CD14-positive monocyte (primary cell): ENCODE data around the gene ERMN. TPM values are rescaled to one million over a fixed set of nuclear protein-coding genes. Genes with fewer than 3 reads are reported as not detected.

Experiments
- DNase-seq, 3 donors: peaks; one replicate each; pipeline ENCODE4 v3.0.0-alpha.2; 2011 to 2022
- H2AFZ ChIP-seq: 2 replicates; pipeline ENCODE4 v1.6.0; 2012; ENCODE audit warnings: mild to moderate bottlenecking, low read depth, low read length, inconsistent platforms; ENCODE audit not compliant: insufficient read depth, poor library complexity, severe bottlenecking
- H3K27ac ChIP-seq, 2 donors: 1 replicate in 1 of 2; 2 replicates in 1 of 2; pipeline ENCODE4 v1.5.1; 2012 to 2013; ENCODE audit warnings: low read length in 2 of 2, control low read depth in 1 of 2, inconsistent platforms in 1 of 2, low read depth in 1 of 2, mild to moderate bottlenecking in 1 of 2
- H3K27me3 ChIP-seq, 2 donors: one replicate each; pipeline versions ENCODE4 v1.6.0 to v1.6.1; 2011 to 2013; ENCODE audit warnings: low read length in 2 of 2; ENCODE audit not compliant: control insufficient read depth in 2 of 2, insufficient read depth in 2 of 2
- H3K36me3 ChIP-seq, 2 donors: replicated peaks in 1 of 2; 1 replicate in 1 of 2; 2 replicates in 1 of 2; pipeline versions ENCODE4 v1.5.1 to v1.6.1; 2012 to 2013; ENCODE audit warnings: low read length in 2 of 2, control low read depth in 1 of 2, inconsistent platforms in 1 of 2, mild to moderate bottlenecking in 1 of 2; ENCODE audit not compliant: insufficient read depth in 2 of 2, control insufficient read depth in 1 of 2
- H3K4me1 ChIP-seq, 2 donors: 1 replicate in 1 of 2; 2 replicates in 1 of 2; pipeline versions ENCODE4 v1.5.1 to v1.6.1; 2012 to 2013; ENCODE audit warnings: low read length in 2 of 2, control low read depth in 1 of 2, inconsistent platforms in 1 of 2, mild to moderate bottlenecking in 1 of 2, moderate library complexity in 1 of 2; ENCODE audit not compliant: insufficient read depth in 2 of 2, control insufficient read depth in 1 of 2
- H3K4me2 ChIP-seq: replicated peaks from 2 replicates; pipeline ENCODE3; 2012; ENCODE audit warnings: low read length, moderate library complexity, mild to moderate bottlenecking; ENCODE audit not compliant: poor library complexity, severe bottlenecking; ENCODE audit errors: extremely low read depth
- H3K4me3 ChIP-seq, 3 experiments: fragments of 200-600 bp in 1 of 3; sonication (generic) in 1 of 3; replicated peaks in 1 of 3; 1 replicate in 2 of 3; 2 replicates in 1 of 3; pipeline ENCODE4 v1.5.1; 2011 to 2013; ENCODE audit warnings: low read length in 3 of 3, mild to moderate bottlenecking in 3 of 3, control low read depth in 2 of 3, low read depth in 2 of 3, inconsistent platforms in 1 of 3, moderate library complexity in 1 of 3
- H3K79me2 ChIP-seq: 2 replicates; pipeline ENCODE4 v1.6.0; 2012; ENCODE audit warnings: mild to moderate bottlenecking, control low read depth, inconsistent platforms, low read length, moderate library complexity; ENCODE audit not compliant: insufficient read depth
- H3K9ac ChIP-seq: 2 replicates; pipeline ENCODE4 v1.6.0; 2017; ENCODE audit warnings: low read length, mild to moderate bottlenecking; ENCODE audit not compliant: insufficient read depth, poor library complexity, severe bottlenecking
- H3K9me3 ChIP-seq, 2 donors: replicated peaks in 1 of 2; 1 replicate in 1 of 2; 2 replicates in 1 of 2; pipeline versions ENCODE4 v1.5.1 to v1.6.1; 2012 to 2013; ENCODE audit warnings: low read length in 2 of 2, control low read depth in 1 of 2; ENCODE audit not compliant: control insufficient read depth in 1 of 2, insufficient read depth in 1 of 2
- H4K20me1 ChIP-seq: 2 replicates; pipeline ENCODE4 v1.6.0; 2012; ENCODE audit warnings: mild to moderate bottlenecking, low read length, control low read depth, moderate library complexity; ENCODE audit not compliant: insufficient read depth
- H3K27ac Mint-ChIP-seq, 7 donors: one replicate each; pipeline ENCODE4 v1.8.0; 2020; ENCODE audit warnings: mild to moderate bottlenecking in 7 of 7, mixed read lengths in 7 of 7, moderate library complexity in 6 of 7, inconsistent platforms in 2 of 7
- H3K27me3 Mint-ChIP-seq, 3 donors: one replicate each; pipeline ENCODE4 v1.8.0; 2021 to 2022; ENCODE audit warnings: low read depth in 3 of 3, mild to moderate bottlenecking in 3 of 3, mixed read lengths in 3 of 3, moderate library complexity in 3 of 3, inconsistent platforms in 1 of 3
- H3K36me3 Mint-ChIP-seq, 2 donors: one replicate each; pipeline ENCODE4 v1.8.0; 2020; ENCODE audit warnings: mixed read lengths in 2 of 2, inconsistent platforms in 1 of 2, mild to moderate bottlenecking in 1 of 2
- H3K4me1 Mint-ChIP-seq: one replicate; pipeline ENCODE4 v1.8.0; 2020; ENCODE audit warnings: mild to moderate bottlenecking, mixed read lengths
- H3K4me3 Mint-ChIP-seq, 2 donors: one replicate each; pipeline ENCODE4 v1.8.0; 2020; ENCODE audit warnings: mild to moderate bottlenecking in 2 of 2, mixed read lengths in 2 of 2, moderate library complexity in 1 of 2
- H3K9me3 Mint-ChIP-seq, 7 donors: one replicate each; pipeline ENCODE4 v1.8.0; 2020 to 2022; ENCODE audit warnings: mixed read lengths in 7 of 7, mild to moderate bottlenecking in 6 of 7, moderate library complexity in 6 of 7, inconsistent platforms in 2 of 7
- WGBS: methylation state at CpG from one replicate; pipeline ENCODE4 v1.1.5; 2013; ENCODE audit warnings: missing lambda C conversion rate; ENCODE audit not compliant: insufficient coverage; 5-methylcytosine and 5-hydroxymethylcytosine counted together
- intact Hi-C, 2 donors: fragments of 100-400 bp; cut with micrococcal nuclease; formaldehyde crosslinking; loops; one replicate each; pipeline versions ENCODE4 v1.15.0 to v1.15.1; 2023
- polyA plus RNA-seq, 3 donors: library from polyadenylated mRNA; depleted of rRNA in 1 of 3; unstranded in 2 of 3; stranded (reverse) in 1 of 3; fragments of 300-500 nt in 2 of 3; fragments of >200 nt in 1 of 3; fragmentation: Illumina TruSeq in 2 of 3; gene quantifications; 1 replicate in 2 of 3; 2 replicates in 1 of 3; pipeline ENCODE4 v1.2.3, GENCODE V29; 2012 to 2021
- TF ChIP-seq, protein P1 (sequence below): fragments of 200-600 bp; IDR thresholded peaks from one replicate; pipeline ENCODE4 v1.8.0; 2022; ENCODE audit warnings: antibody characterized with exemption, mild to moderate bottlenecking

ERMN gene
- polyA plus RNA-seq, 3 donors: 0.19 to 3.9 TPM; not detected in 1

GRCh38 chr2:157304811-157305722 is 20.6 kb downstream of the ERMN start:
- H3K9me3 ChIP-seq: no peaks in the 10 kb centered on the region
- intact Hi-C loops: loop anchor here (10.0 kb wide), 2 partner anchors 290 to 700 kb away; no protein-coding TSS in a partner anchor
- H3K36me3 ChIP-seq: no peaks in the 10 kb centered on the region
- H3K4me3 ChIP-seq: no peak overlapping the region
- TF ChIP-seq, protein P1, sequence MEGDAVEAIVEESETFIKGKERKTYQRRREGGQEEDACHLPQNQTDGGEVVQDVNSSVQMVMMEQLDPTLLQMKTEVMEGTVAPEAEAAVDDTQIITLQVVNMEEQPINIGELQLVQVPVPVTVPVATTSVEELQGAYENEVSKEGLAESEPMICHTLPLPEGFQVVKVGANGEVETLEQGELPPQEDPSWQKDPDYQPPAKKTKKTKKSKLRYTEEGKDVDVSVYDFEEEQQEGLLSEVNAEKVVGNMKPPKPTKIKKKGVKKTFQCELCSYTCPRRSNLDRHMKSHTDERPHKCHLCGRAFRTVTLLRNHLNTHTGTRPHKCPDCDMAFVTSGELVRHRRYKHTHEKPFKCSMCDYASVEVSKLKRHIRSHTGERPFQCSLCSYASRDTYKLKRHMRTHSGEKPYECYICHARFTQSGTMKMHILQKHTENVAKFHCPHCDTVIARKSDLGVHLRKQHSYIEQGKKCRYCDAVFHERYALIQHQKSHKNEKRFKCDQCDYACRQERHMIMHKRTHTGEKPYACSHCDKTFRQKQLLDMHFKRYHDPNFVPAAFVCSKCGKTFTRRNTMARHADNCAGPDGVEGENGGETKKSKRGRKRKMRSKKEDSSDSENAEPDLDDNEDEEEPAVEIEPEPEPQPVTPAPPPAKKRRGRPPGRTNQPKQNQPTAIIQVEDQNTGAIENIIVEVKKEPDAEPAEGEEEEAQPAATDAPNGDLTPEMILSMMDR: no peak
- Mint-ChIP-seq H3K36me3 (no peaks in the 10 kb centered on the region), H3K27ac (no peak overlapping the region), H3K27me3 (peaks cover 0 to 2% (median 1%) of the 10 kb centered on the region in 3 donors), H3K4me1 (peaks cover 12% of the 10 kb centered on the region), H3K4me3 (no peak overlapping the region), H3K9me3 (no peaks in the 10 kb centered on the region)
- DNase-seq: no peak
- H3K9ac ChIP-seq: no peak overlapping the region
- no peaks in the 10 kb centered on the region for H4K20me1 ChIP-seq
- peaks cover 0 to 12% of the 10 kb centered on the region in 2 donors for H3K4me1 ChIP-seq
- H3K79me2 ChIP-seq: no peaks in the 10 kb centered on the region
- peaks cover 0 to 4% of the 10 kb centered on the region in 2 donors for H3K27me3 ChIP-seq
- H3K4me2 ChIP-seq: no peak overlapping the region
- H2AFZ ChIP-seq: no peak overlapping the region
- WGBS: 83% methylated on average over 1 of the region's 3 CpGs
- H3K27ac ChIP-seq: no peak overlapping the region

DNA sequence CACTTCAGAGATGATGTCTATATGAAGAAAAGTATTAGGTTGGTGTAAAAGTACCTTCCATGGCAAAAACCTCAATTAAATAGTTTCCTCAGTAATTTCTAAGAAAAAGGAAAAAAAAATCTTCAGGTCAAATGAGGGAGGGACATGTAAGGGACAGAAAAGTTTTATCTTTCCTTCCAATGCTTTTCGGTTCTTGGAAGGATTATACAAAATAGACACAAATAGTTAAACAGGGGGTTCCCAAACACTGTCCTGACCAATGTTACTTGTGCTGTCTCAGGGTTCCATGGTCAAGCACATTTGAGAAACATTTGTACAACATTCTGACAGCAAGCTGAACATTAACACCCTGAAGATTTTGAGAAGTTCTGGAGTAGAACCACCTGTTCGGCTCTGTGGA is 22.0 kb downstream of the ERMN start:
- Histone ChIP-seq H3K9ac (no peak overlapping the region), H3K4me3 (no peak overlapping the region), H3K36me3 (no peaks in the 10 kb centered on the region), H2AFZ (no peak overlapping the region), H3K4me2 (no peak overlapping the region), H3K27ac (no peak overlapping the region), H4K20me1 (no peaks in the 10 kb centered on the region), H3K4me1 (peaks cover 0 to 12% of the 10 kb centered on the region in 2 donors), H3K79me2 (no peaks in the 10 kb centered on the region), H3K9me3 (no peaks in the 10 kb centered on the region), H3K27me3 (peaks cover 0 to 4% of the 10 kb centered on the region in 2 donors)
- Mint-ChIP-seq H3K4me3 (peak overlapping the region in 1 of 2 donors; percentile 2), H3K27ac (no peak overlapping the region), H3K36me3 (no peaks in the 10 kb centered on the region), H3K9me3 (no peaks in the 10 kb centered on the region), H3K27me3 (peaks cover 0 to 1% (median under 1%) of the 10 kb centered on the region in 3 donors), H3K4me1 (peaks cover 12% of the 10 kb centered on the region)
- no CpG with 5 or more reads among the region's 2 CpGs for WGBS
- DNase-seq: no peak
- intact Hi-C loops: loop anchor here (10.0 kb wide), 2 partner anchors 291 to 701 kb away; no protein-coding TSS in a partner anchor
- TF ChIP-seq, protein P1: no peak
